ENCODE results near the gene BNC2.

BNC2 gene

GRCh38 chr9:16501141-16501540 lies 369.3 kb downstream of the BNC2 start:
- Histone ChIP-seq H3K9me3 (replicated peaks; ENCODE audit: insufficient read depth, low read length) (no peaks in the 10 kb centered on the region), H3K9ac (ENCODE audit: low read length) (no peak overlapping the region), H3K27ac (ENCODE audit: low read length) (no peak overlapping the region), H2AFZ (ENCODE audit: low read length) (no peak overlapping the region), H3K27me3 (replicated peaks; ENCODE audit: insufficient read depth, low read length) (no peaks in the 10 kb centered on the region), H3F3A (ENCODE audit: insufficient read depth, low read length) (no peaks in the 10 kb centered on the region), H3K79me2 (ENCODE audit: low read length) (no peaks in the 10 kb centered on the region), H3K36me3 (replicated peaks; ENCODE audit: insufficient read depth, low read length) (no peaks in the 10 kb centered on the region), H3K4me2 (ENCODE audit: low read depth, low read length) (no peak overlapping the region), H4K20me1 (ENCODE audit: insufficient read depth, low read length) (no peaks in the 10 kb centered on the region), H3K9me2 (replicated peaks; ENCODE audit: insufficient read depth, low read length) (no peaks in the 10 kb centered on the region), H3K4me3 (ENCODE audit: low read length) (no peak overlapping the region), H3K4me1 (ENCODE audit: low read length) (no peaks in the 10 kb centered on the region)
- TF ChIP-seq CTCF (IDR thresholded peaks at IDR 0.05; ENCODE audit: low read length) (no peak), EZH2 (optimal IDR thresholded peaks at IDR 0.05; ENCODE audit: low read depth, low read length) (no peak), EZH2phosphoT487 (IDR thresholded peaks at IDR 0.05; ENCODE audit: low read length) (no peak)
- no peak for DNase-seq

GRCh38 chr9:16500386-16500785 lies 370.1 kb downstream of the BNC2 start:
- no peaks in the 10 kb centered on the region for H3K36me3 ChIP-seq (replicated peaks; ENCODE audit: insufficient read depth, low read length)
- H3K27me3 ChIP-seq (replicated peaks; ENCODE audit: insufficient read depth, low read length) = no peaks in the 10 kb centered on the region
- no peaks in the 10 kb centered on the region for H3K9me2 ChIP-seq (replicated peaks; ENCODE audit: insufficient read depth, low read length)
- H3F3A ChIP-seq (ENCODE audit: insufficient read depth, low read length) = no peaks in the 10 kb centered on the region
- no peak overlapping the region for H2AFZ ChIP-seq (ENCODE audit: low read length)
- no peak for DNase-seq
- no peak for TF ChIP-seq CTCF (IDR thresholded peaks at IDR 0.05; ENCODE audit: low read length)
- no peak for TF ChIP-seq EZH2phosphoT487 (IDR thresholded peaks at IDR 0.05; ENCODE audit: low read length)
- TF ChIP-seq EZH2 (optimal IDR thresholded peaks at IDR 0.05; ENCODE audit: low read depth, low read length) = no peak
- no peak overlapping the region for H3K4me2 ChIP-seq (ENCODE audit: low read depth, low read length)
- H3K9ac ChIP-seq (ENCODE audit: low read length) = no peak overlapping the region
- no peak overlapping the region for H3K27ac ChIP-seq (ENCODE audit: low read length)
- no peaks in the 10 kb centered on the region for H3K9me3 ChIP-seq (replicated peaks; ENCODE audit: insufficient read depth, low read length)
- no peak overlapping the region for H3K4me3 ChIP-seq (ENCODE audit: low read length)
- no peaks in the 10 kb centered on the region for H3K79me2 ChIP-seq (ENCODE audit: low read length)
- no peaks in the 10 kb centered on the region for H3K4me1 ChIP-seq (ENCODE audit: low read length)
- no peaks in the 10 kb centered on the region for H4K20me1 ChIP-seq (ENCODE audit: insufficient read depth, low read length)

GRCh38 chr9:16499892-16500291 lies 370.6 kb downstream of the BNC2 start:
- H3K4me1 ChIP-seq (ENCODE audit: low read length) = no peaks in the 10 kb centered on the region
- H3K4me3 ChIP-seq (ENCODE audit: low read length) = no peak overlapping the region
- H4K20me1 ChIP-seq (ENCODE audit: insufficient read depth, low read length) = no peaks in the 10 kb centered on the region
- H2AFZ ChIP-seq (ENCODE audit: low read length) = no peak overlapping the region
- no peaks in the 10 kb centered on the region for H3K9me3 ChIP-seq (replicated peaks; ENCODE audit: insufficient read depth, low read length)
- no peaks in the 10 kb centered on the region for H3K36me3 ChIP-seq (replicated peaks; ENCODE audit: insufficient read depth, low read length)
- H3K79me2 ChIP-seq (ENCODE audit: low read length) = no peaks in the 10 kb centered on the region
- no peaks in the 10 kb centered on the region for H3K27me3 ChIP-seq (replicated peaks; ENCODE audit: insufficient read depth, low read length)
- H3F3A ChIP-seq (ENCODE audit: insufficient read depth, low read length) = no peaks in the 10 kb centered on the region
- DNase-seq = no peak
- H3K9ac ChIP-seq (ENCODE audit: low read length) = no peak overlapping the region
- H3K9me2 ChIP-seq (replicated peaks; ENCODE audit: insufficient read depth, low read length) = no peaks in the 10 kb centered on the region
- H3K4me2 ChIP-seq (ENCODE audit: low read depth, low read length) = no peak overlapping the region
- no peak overlapping the region for H3K27ac ChIP-seq (ENCODE audit: low read length)
- TF ChIP-seq CTCF (IDR thresholded peaks at IDR 0.05; ENCODE audit: low read length) (no peak), EZH2 (optimal IDR thresholded peaks at IDR 0.05; ENCODE audit: low read depth, low read length) (no peak), EZH2phosphoT487 (IDR thresholded peaks at IDR 0.05; ENCODE audit: low read length) (no peak)

Data from MM.1S (cell line).